ENCODE data around the gene KLHL25. TPM values are rescaled to one million over a fixed set of nuclear protein-coding genes. Genes with fewer than 3 reads are reported as not detected.

Gene KLHL25
- total and polyA plus RNA-seq, 7 donors: 3.0 to 9.0 (median 5.7) TPM

DNA sequence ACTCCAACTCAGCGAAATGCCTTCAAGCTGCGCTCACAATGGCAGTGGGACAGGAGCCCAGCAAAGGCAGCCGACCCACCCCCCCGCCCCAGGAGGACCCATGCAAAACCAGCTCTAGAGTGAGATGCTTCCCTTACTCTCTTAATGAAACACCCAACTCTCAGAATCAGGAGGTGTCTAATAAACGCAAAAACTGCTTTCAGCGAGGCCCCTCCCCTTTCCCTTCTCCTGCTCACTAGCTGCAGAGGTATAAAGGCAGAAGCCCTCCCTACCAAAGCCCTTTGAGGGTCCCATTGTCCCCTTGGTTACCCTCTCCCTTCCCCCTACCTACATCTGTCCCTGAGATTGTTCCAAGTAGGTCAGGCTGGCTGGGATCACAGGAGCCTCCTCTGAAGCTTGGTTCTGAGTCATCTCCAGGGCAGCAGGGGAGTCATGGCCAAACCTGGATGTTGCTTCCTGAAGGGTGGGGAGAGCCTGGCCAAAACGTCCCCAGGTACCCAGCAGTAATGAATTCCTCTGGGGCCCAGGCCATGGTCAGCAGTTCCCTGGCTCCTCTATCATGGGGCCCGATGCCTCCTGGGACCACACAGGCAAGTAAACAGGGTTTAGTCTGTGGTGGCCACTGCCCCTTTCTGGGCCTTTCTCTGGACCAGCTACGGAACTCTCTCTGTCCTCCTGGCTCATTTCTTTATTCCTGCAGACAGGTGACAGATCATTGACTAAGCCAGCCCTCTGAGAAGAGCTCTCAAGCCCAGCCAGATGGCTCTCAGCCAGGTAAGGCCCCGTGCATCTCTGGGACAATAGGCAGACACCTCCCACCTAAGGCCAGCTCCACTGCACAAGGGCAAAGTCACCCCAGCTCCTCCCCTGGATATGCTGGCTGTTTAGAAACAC, 8.6 kb downstream of the KLHL25 start:
- TF ChIP-seq POLR2A (IDR thresholded peaks at IDR 0.05): no peak
- 44 to 53% methylated on average over 10 of the region's 10 CpGs for WGBS, 2 donors
- no peak overlapping the region for H3K4me3 ChIP-seq
- H3K9me3 ChIP-seq: no peaks in the 10 kb centered on the region
- no peaks in the 10 kb centered on the region for H3K27me3 ChIP-seq
- peaks cover 0 to 20% (median 19%) of the 10 kb centered on the region in 4 donors for H3K4me1 ChIP-seq
- DNase-seq: no peak
- peak overlapping the region in 3 of 4 donors; percentile 7 to 67 (median 65) for H3K27ac ChIP-seq
- H3K36me3 ChIP-seq: no peaks in the 10 kb centered on the region
- intact Hi-C loops (cut with DNase I): loop anchor here (2.0 kb wide), 1 partner anchor 47 kb away; no protein-coding TSS in a partner anchor

DNA sequence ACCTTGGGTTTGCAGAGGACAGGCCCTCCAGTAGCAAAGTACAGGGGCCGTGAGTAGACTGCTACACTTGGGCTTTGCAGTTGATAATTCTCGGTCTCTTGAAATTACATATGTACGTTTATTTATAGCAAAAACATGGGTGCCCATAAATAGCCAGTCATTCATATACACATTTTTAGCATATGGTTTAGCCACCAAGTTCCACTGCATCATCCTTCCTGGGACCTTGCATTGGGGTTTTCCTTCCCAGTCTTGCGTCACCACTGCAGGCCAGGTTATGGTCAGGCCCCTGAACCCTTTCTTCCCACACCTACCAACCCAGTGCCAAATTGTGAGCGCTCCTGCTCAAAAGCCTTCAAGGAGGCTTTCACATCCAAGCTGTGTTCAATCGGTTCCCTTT, 12.7 kb downstream of the KLHL25 start:
- Histone ChIP-seq H3K36me3 (no peaks in the 10 kb centered on the region), H3K27ac (no peak overlapping the region), H3K9me3 (no peaks in the 10 kb centered on the region), H3K4me3 (no peak overlapping the region), H3K27me3 (no peaks in the 10 kb centered on the region), H3K4me1 (peaks cover 0 to 20% (median 19%) of the 10 kb centered on the region in 4 donors)
- no peak for DNase-seq
- intact Hi-C loops (cut with DNase I): no loop called here
- WGBS, 2 donors: 90 to 92% methylated on average over 6 of the region's 6 CpGs
- no peak for TF ChIP-seq POLR2AphosphoS5 (IDR thresholded peaks at IDR 0.05)
- TF ChIP-seq POLR2A (IDR thresholded peaks at IDR 0.05): no peak
- TF ChIP-seq, protein P1, sequence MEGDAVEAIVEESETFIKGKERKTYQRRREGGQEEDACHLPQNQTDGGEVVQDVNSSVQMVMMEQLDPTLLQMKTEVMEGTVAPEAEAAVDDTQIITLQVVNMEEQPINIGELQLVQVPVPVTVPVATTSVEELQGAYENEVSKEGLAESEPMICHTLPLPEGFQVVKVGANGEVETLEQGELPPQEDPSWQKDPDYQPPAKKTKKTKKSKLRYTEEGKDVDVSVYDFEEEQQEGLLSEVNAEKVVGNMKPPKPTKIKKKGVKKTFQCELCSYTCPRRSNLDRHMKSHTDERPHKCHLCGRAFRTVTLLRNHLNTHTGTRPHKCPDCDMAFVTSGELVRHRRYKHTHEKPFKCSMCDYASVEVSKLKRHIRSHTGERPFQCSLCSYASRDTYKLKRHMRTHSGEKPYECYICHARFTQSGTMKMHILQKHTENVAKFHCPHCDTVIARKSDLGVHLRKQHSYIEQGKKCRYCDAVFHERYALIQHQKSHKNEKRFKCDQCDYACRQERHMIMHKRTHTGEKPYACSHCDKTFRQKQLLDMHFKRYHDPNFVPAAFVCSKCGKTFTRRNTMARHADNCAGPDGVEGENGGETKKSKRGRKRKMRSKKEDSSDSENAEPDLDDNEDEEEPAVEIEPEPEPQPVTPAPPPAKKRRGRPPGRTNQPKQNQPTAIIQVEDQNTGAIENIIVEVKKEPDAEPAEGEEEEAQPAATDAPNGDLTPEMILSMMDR (IDR thresholded peaks at IDR 0.05): no peak
- TF ChIP-seq EP300 (IDR thresholded peaks at IDR 0.05): no peak

- intact Hi-C loops (cut with DNase I): no loop called here
- Histone ChIP-seq H3K27me3 (no peaks in the 10 kb centered on the region), H3K36me3 (no peaks in the 10 kb centered on the region), H3K4me3 (no peak overlapping the region), H3K27ac (no peak overlapping the region), H3K9me3 (no peaks in the 10 kb centered on the region), H3K4me1 (peaks cover 0 to 11% (median 11%) of the 10 kb centered on the region in 4 donors)
- no peak for DNase-seq
- TF ChIP-seq EP300 (IDR thresholded peaks at IDR 0.05): no peak
- TF ChIP-seq POLR2AphosphoS5 (IDR thresholded peaks at IDR 0.05): no peak
- TF ChIP-seq POLR2A (IDR thresholded peaks at IDR 0.05): no peak
- TF ChIP-seq, protein P1 (IDR thresholded peaks at IDR 0.05): no peak
- 91 to 95% methylated on average over 7 of the region's 7 CpGs for WGBS, 2 donors
These were observed 13.6 kb downstream of the KLHL25 start for GRCh38 chr15:85781099-85781498.

GRCh38 chr15:85780225-85780985, 14.3 kb downstream of the KLHL25 start:
- no peak overlapping the region for H3K27ac ChIP-seq
- 88 to 92% methylated on average over 8 of the region's 8 CpGs for WGBS, 2 donors
- intact Hi-C loops (cut with DNase I): no loop called here
- no peak overlapping the region for H3K4me3 ChIP-seq
- TF ChIP-seq, protein P1 (IDR thresholded peaks at IDR 0.05): no peak
- TF ChIP-seq POLR2A (IDR thresholded peaks at IDR 0.05) (no peak), EP300 (IDR thresholded peaks at IDR 0.05) (no peak), POLR2AphosphoS5 (IDR thresholded peaks at IDR 0.05) (no peak)
- DNase-seq: no peak
- H3K4me1 ChIP-seq: peaks cover 0 to 4% (median 4%) of the 10 kb centered on the region in 4 donors
- H3K9me3 ChIP-seq: no peaks in the 10 kb centered on the region
- H3K36me3 ChIP-seq: no peaks in the 10 kb centered on the region
- H3K27me3 ChIP-seq: no peaks in the 10 kb centered on the region

DNA sequence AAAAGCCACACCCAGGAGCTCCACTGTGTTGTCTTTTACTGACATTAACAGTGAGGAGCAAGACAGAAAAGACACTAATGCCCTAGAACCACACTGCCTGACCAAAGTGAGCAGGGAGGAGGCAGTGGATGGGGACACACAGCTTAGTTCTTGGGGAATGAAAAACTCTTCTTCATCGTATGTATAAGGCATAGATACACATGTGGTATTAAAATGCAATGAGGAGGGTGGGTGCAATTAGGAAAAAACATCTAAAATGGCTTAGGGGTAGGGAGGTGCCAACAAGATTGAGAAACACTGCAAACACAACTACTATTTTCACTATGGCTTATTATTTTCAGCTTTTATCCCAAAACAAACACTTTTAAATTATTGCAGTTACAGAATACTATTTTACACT, 15.5 kb downstream of the KLHL25 start:
- no peaks in the 10 kb centered on the region for H3K36me3 ChIP-seq
- 92 to 94% methylated on average over 1 of the region's 1 CpG for WGBS, 2 donors
- DNase-seq: no peak
- H3K4me3 ChIP-seq: no peak overlapping the region
- intact Hi-C loops (cut with DNase I): no loop called here
- H3K9me3 ChIP-seq: no peaks in the 10 kb centered on the region
- no peaks in the 10 kb centered on the region for H3K27me3 ChIP-seq
- H3K27ac ChIP-seq: no peak overlapping the region
- TF ChIP-seq POLR2AphosphoS5 (IDR thresholded peaks at IDR 0.05) (no peak), EP300 (IDR thresholded peaks at IDR 0.05) (no peak), POLR2A (IDR thresholded peaks at IDR 0.05) (no peak)
- TF ChIP-seq, protein P1 (IDR thresholded peaks at IDR 0.05): no peak
- H3K4me1 ChIP-seq: no peaks in the 10 kb centered on the region

Measured in sigmoid colon (tissue), 7 donors.